Naive thymus-derived CD4-positive, alpha-beta T cell (primary cell): ENCODE results near the gene CMYA5. TPM values are rescaled to one million over a fixed set of nuclear protein-coding genes. Genes with fewer than 3 reads are reported as not detected.

ENCODE experiments used
- ATAC-seq: fragments of 150-1000 bp; cut with Tn5 transposase; 2 replicates; pipeline ENCODE4 v1.10.0; 2021; ENCODE audit warnings: mild to moderate bottlenecking, moderate library complexity
- CTCF ChIA-PET: fragments of 350-600 bp; sonication (Branson Sonifier 250); formaldehyde crosslinking; loops from one replicate; lab custom pipeline; 2021; ENCODE audit warnings: antibody characterized with exemption; lab: Charles Lee
- POLR2A ChIA-PET: fragments of 350-600 bp; sonication (Branson Sonifier 250); formaldehyde crosslinking; loops from one replicate; lab custom pipeline; 2021; ENCODE audit warnings: antibody characterized with exemption, inconsistent platforms; lab: Charles Lee
- DNase-seq, 9 donors: peaks; one replicate each; pipeline versions ENCODE4 v3.0.0 to v3.0.0-alpha.2; 2020 to 2022; ENCODE audit warnings: mixed read lengths in 1 of 9
- H3K27ac ChIP-seq: one replicate; pipeline ENCODE4 v1.7.0; 2013; ENCODE audit warnings: mild to moderate bottlenecking, low read depth, low read length, moderate library complexity
- H3K27me3 ChIP-seq, 2 donors: one replicate each; pipeline ENCODE4 v1.7.0; 2013; ENCODE audit warnings: low read length in 2 of 2, mild to moderate bottlenecking in 2 of 2, moderate library complexity in 2 of 2; ENCODE audit not compliant: control insufficient read depth in 2 of 2, insufficient read depth in 2 of 2
- H3K36me3 ChIP-seq, 3 experiments: 1 replicate in 2 of 3; 2 replicates in 1 of 3; pipeline ENCODE4 v1.7.0; 2013; ENCODE audit warnings: low read length in 3 of 3, mild to moderate bottlenecking in 3 of 3, moderate library complexity in 1 of 3; ENCODE audit not compliant: insufficient read depth in 3 of 3, control insufficient read depth in 2 of 3
- H3K4me1 ChIP-seq, 2 donors: one replicate each; pipeline ENCODE4 v1.7.0; 2013; ENCODE audit warnings: low read length in 2 of 2, mild to moderate bottlenecking in 2 of 2, moderate library complexity in 1 of 2; ENCODE audit not compliant: control insufficient read depth in 2 of 2, insufficient read depth in 2 of 2
- H3K4me3 ChIP-seq: 2 replicates; pipeline ENCODE4 v1.7.0; 2013; ENCODE audit warnings: mild to moderate bottlenecking, low read length
- H3K9me3 ChIP-seq, 3 experiments: 1 replicate in 2 of 3; 2 replicates in 1 of 3; pipeline ENCODE4 v1.7.0; 2013; ENCODE audit warnings: low read length in 3 of 3; ENCODE audit not compliant: control insufficient read depth in 2 of 3
- H3K27ac Mint-ChIP-seq, 9 donors: one replicate each; pipeline ENCODE4 v1.8.0; 2020 to 2022; ENCODE audit warnings: mixed read lengths in 9 of 9, mild to moderate bottlenecking in 8 of 9, moderate library complexity in 5 of 9, inconsistent platforms in 2 of 9
- H3K27me3 Mint-ChIP-seq, 5 donors: one replicate each; pipeline ENCODE4 v1.8.0; 2021 to 2022; ENCODE audit warnings: mixed read lengths in 5 of 5, mild to moderate bottlenecking in 1 of 5
- H3K36me3 Mint-ChIP-seq, 5 donors: one replicate each; pipeline ENCODE4 v1.8.0; 2020 to 2022; ENCODE audit warnings: mixed read lengths in 5 of 5, mild to moderate bottlenecking in 3 of 5, inconsistent platforms in 1 of 5
- H3K4me1 Mint-ChIP-seq, 7 donors: one replicate each; pipeline ENCODE4 v1.8.0; 2020 to 2022; ENCODE audit warnings: mixed read lengths in 7 of 7, mild to moderate bottlenecking in 3 of 7, inconsistent platforms in 1 of 7
- H3K4me3 Mint-ChIP-seq, 10 donors: one replicate each; pipeline ENCODE4 v1.8.0; 2020 to 2022; ENCODE audit warnings: mild to moderate bottlenecking in 10 of 10, mixed read lengths in 10 of 10, moderate library complexity in 6 of 10, inconsistent platforms in 2 of 10
- H3K9me3 Mint-ChIP-seq, 11 donors: one replicate each; pipeline ENCODE4 v1.8.0; 2020 to 2022; ENCODE audit warnings: mixed read lengths in 11 of 11, mild to moderate bottlenecking in 4 of 11, inconsistent platforms in 1 of 11, moderate library complexity in 1 of 11
- intact Hi-C, 2 donors: fragments of 100-400 bp; cut with micrococcal nuclease; formaldehyde crosslinking; loops; one replicate each; pipeline ENCODE4 v1.15.1; 2023
- polyA plus RNA-seq, 2 donors: library from polyadenylated mRNA; unstranded; fragments of 300-500 nt; fragmentation: Illumina TruSeq; gene quantifications; one replicate each; pipeline ENCODE4 v1.2.3, GENCODE V29; 2021
- total RNA-seq, 6 experiments: library from RNA in 5 of 6; stranded (reverse) in 5 of 6; gene quantifications; 1 replicate in 5 of 6; 2 replicates in 1 of 6; pipeline ENCODE4 v1.2.3 and lab custom pipeline; 2021 to 2026

Gene CMYA5
- total and polyA plus RNA-seq, 7 experiments from 2014 or later, result 0.08 to 0.27 (median 0.14) TPM; not detected in 1

- peaks cover 0 to 32% of the 10 kb centered on the region in 2 donors for H3K4me1 ChIP-seq
- intact Hi-C loops, result no loop called here
- H3K36me3 Mint-ChIP-seq, result peaks cover 0 to 11% (median 0%) of the 10 kb centered on the region in 5 donors
- POLR2A ChIA-PET, result no interaction called here
- H3K4me3 Mint-ChIP-seq, result peak overlapping the region in 1 of 10 donors; percentile 24
- H3K4me1 Mint-ChIP-seq, result peaks cover 31 to 67% (median 56%) of the 10 kb centered on the region in 7 donors
- no peak overlapping the region for H3K27ac ChIP-seq
- CTCF ChIA-PET, result no interaction called here
- no peak overlapping the region for H3K4me3 ChIP-seq
- peaks cover 0 to 64% (median 24%) of the 10 kb centered on the region in 5 donors for H3K27me3 Mint-ChIP-seq
- H3K9me3 Mint-ChIP-seq, result peaks cover 0 to 4% (median 0%) of the 10 kb centered on the region in 11 donors
- H3K27ac Mint-ChIP-seq, result peak overlapping the region in 1 of 9 donors; percentile 19
- H3K9me3 ChIP-seq, result no peaks in the 10 kb centered on the region
- ATAC-seq (no peak), DNase-seq (no peak)
- H3K36me3 ChIP-seq, result no peaks in the 10 kb centered on the region
- no peaks in the 10 kb centered on the region for H3K27me3 ChIP-seq
Observed at GRCh38 chr5:79738349-79738748, 48.7 kb downstream of the CMYA5 start.

GRCh38 chr5:79742549-79743136 lies 53.0 kb downstream of the CMYA5 start:
- Mint-ChIP-seq H3K27ac (no peak overlapping the region), H3K9me3 (peaks cover 0 to 4% (median 0%) of the 10 kb centered on the region in 11 donors), H3K4me1 (peaks cover 8 to 24% (median 14%) of the 10 kb centered on the region in 7 donors), H3K36me3 (peaks cover 0 to 8% (median 0%) of the 10 kb centered on the region in 5 donors), H3K27me3 (peaks cover 0 to 47% (median 10%) of the 10 kb centered on the region in 5 donors), H3K4me3 (no peak overlapping the region)
- DNase-seq, result no peak
- Histone ChIP-seq H3K27ac (no peak overlapping the region), H3K4me3 (no peak overlapping the region), H3K27me3 (no peaks in the 10 kb centered on the region), H3K4me1 (peaks cover 0 to 1% of the 10 kb centered on the region in 2 donors), H3K9me3 (no peaks in the 10 kb centered on the region), H3K36me3 (no peaks in the 10 kb centered on the region)
- intact Hi-C loops, result no loop called here
- POLR2A ChIA-PET, result interaction anchor here (0.6 to 0.7 kb wide), 2 partner anchors 283 to 701 kb away, joined by 3 to 5 read pairs; no protein-coding TSS in a partner anchor
- ATAC-seq, result no peak
- CTCF ChIA-PET, result interaction anchor here (0.6 kb wide), 1 partner anchor 32 kb away, joined by 6 read pairs; no protein-coding TSS in a partner anchor

- intact Hi-C loops, result no loop called here
- Mint-ChIP-seq H3K4me1 (peaks cover 0 to 10% (median 2%) of the 10 kb centered on the region in 7 donors), H3K36me3 (no peaks in the 10 kb centered on the region), H3K4me3 (no peak overlapping the region), H3K9me3 (no peaks in the 10 kb centered on the region), H3K27me3 (peaks cover 0 to 40% (median 11%) of the 10 kb centered on the region in 5 donors), H3K27ac (no peak overlapping the region)
- ATAC-seq (no peak), DNase-seq (no peak)
- ChIA-PET POLR2A (no interaction called here), CTCF (no interaction called here)
- H3K27me3 ChIP-seq, result no peaks in the 10 kb centered on the region
- H3K36me3 ChIP-seq, result no peaks in the 10 kb centered on the region
- no peaks in the 10 kb centered on the region for H3K4me1 ChIP-seq
- no peaks in the 10 kb centered on the region for H3K9me3 ChIP-seq
- no peak overlapping the region for H3K27ac ChIP-seq
- no peak overlapping the region for H3K4me3 ChIP-seq
Observed at GRCh38 chr5:79743846-79744605, 54.4 kb downstream of the CMYA5 start.

DNA sequence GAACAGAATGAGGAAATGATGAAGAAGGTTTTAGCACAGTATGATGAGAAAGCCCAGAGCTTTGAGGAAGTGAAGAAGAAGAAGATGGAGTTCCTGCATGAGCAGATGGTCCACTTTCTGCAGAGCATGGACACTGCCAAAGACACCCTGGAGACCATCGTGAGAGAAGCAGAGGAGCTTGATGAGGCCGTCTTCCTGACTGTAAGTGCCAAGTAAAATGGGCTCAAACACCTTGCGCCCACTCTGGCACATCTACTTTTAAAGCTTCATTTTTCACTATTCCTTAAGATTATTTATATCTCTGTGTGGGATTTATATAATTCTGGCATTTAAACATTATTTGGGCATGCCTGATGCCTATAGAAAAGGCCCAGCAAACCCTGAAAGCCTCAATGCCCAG lies 55.6 kb downstream of the CMYA5 start:
- Histone ChIP-seq H3K27ac (no peak overlapping the region), H3K9me3 (no peaks in the 10 kb centered on the region), H3K4me3 (no peak overlapping the region), H3K36me3 (no peaks in the 10 kb centered on the region), H3K4me1 (no peaks in the 10 kb centered on the region), H3K27me3 (no peaks in the 10 kb centered on the region)
- Mint-ChIP-seq H3K36me3 (no peaks in the 10 kb centered on the region), H3K4me3 (no peak overlapping the region), H3K4me1 (peaks cover 0 to 9% (median 2%) of the 10 kb centered on the region in 7 donors), H3K9me3 (no peaks in the 10 kb centered on the region), H3K27ac (no peak overlapping the region), H3K27me3 (peaks cover 5 to 38% (median 11%) of the 10 kb centered on the region in 5 donors)
- POLR2A ChIA-PET, result interaction anchor here (0.8 kb wide), 1 partner anchor 1426 kb away, joined by 7 read pairs; no protein-coding TSS in a partner anchor
- ATAC-seq (no peak), DNase-seq (no peak)
- CTCF ChIA-PET, result interaction anchor here (0.6 kb wide), 1 partner anchor 1708 kb away, joined by 7 read pairs; no protein-coding TSS in a partner anchor
- intact Hi-C loops, result no loop called here

GRCh38 chr5:79746642-79747569 lies 57.3 kb downstream of the CMYA5 start:
- no peak overlapping the region for H3K4me3 Mint-ChIP-seq
- H3K27me3 Mint-ChIP-seq, result peaks cover 10 to 44% (median 21%) of the 10 kb centered on the region in 5 donors
- no peaks in the 10 kb centered on the region for H3K36me3 ChIP-seq
- no peaks in the 10 kb centered on the region for H3K9me3 Mint-ChIP-seq
- DNase-seq, result no peak
- no peaks in the 10 kb centered on the region for H3K9me3 ChIP-seq
- H3K27me3 ChIP-seq, result no peaks in the 10 kb centered on the region
- peaks cover 0 to 5% (median 0%) of the 10 kb centered on the region in 7 donors for H3K4me1 Mint-ChIP-seq
- ATAC-seq, result no peak
- no peaks in the 10 kb centered on the region for H3K4me1 ChIP-seq
- no peaks in the 10 kb centered on the region for H3K36me3 Mint-ChIP-seq
- ChIA-PET POLR2A (no interaction called here), CTCF (no interaction called here)
- H3K27ac ChIP-seq, result no peak overlapping the region
- H3K27ac Mint-ChIP-seq, result no peak overlapping the region
- no peak overlapping the region for H3K4me3 ChIP-seq
- intact Hi-C loops, result no loop called here
